Measurements from ENCODE around the gene JAG1.

DNA sequence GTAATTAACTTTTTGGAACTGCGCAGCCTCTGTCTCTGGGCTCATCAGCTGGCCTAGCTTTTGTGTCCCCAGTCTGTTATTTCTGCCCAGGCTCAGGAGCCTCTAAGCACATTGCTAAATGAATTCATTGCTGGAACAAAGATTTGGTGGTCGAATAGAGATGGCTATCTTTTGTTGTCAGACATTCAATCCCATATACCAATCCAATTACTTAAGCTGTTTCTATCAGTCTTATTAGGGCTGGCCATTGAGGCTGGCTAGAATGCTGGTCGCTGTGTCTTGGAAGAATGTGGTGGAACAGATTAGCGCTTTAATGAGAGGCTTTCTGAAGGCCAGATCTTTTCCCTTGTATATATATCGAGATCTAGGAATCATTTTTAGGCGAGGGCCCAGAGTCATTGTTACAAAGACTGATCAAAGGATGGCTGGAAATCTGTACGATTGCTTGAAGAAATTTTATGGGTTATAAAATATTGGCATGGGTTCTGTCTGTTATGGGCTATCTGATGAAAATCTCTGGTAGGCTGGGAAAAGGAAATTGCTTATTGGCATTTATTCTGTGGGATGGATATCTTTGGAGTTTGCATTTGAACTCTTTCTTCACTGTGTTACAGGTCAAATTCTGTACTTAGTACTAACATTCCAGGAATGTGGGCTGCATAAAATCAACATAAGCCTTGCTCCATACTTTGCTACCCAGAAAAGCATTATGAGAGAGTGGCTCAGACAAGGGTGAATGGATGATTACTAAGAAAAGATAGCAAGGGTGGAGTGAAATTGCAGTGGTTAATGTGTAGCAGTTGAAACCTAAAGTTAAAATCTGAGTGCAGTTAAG lies 34.8 kb upstream of the JAG1 start:
- TF ChIP-seq, protein P1, sequence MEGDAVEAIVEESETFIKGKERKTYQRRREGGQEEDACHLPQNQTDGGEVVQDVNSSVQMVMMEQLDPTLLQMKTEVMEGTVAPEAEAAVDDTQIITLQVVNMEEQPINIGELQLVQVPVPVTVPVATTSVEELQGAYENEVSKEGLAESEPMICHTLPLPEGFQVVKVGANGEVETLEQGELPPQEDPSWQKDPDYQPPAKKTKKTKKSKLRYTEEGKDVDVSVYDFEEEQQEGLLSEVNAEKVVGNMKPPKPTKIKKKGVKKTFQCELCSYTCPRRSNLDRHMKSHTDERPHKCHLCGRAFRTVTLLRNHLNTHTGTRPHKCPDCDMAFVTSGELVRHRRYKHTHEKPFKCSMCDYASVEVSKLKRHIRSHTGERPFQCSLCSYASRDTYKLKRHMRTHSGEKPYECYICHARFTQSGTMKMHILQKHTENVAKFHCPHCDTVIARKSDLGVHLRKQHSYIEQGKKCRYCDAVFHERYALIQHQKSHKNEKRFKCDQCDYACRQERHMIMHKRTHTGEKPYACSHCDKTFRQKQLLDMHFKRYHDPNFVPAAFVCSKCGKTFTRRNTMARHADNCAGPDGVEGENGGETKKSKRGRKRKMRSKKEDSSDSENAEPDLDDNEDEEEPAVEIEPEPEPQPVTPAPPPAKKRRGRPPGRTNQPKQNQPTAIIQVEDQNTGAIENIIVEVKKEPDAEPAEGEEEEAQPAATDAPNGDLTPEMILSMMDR (IDR thresholded peaks at IDR 0.05; ENCODE audit: insufficient read depth, low read length, poor library complexity, severe bottlenecking) = no peak
- no peak for TF ChIP-seq EZH2phosphoT487 (conservative IDR thresholded peaks at IDR 0.05; ENCODE audit: low read length)

All from SU-DHL-6 (cell line).